HG03378 (cell line): Measurements from ENCODE around the gene CAMK1.

Experiments
- ATAC-seq: cut with Tn5 transposase; IDR thresholded peaks from one replicate; pipeline ENCODE4 v1.9.1; 2021; ENCODE audit warnings: mild to moderate bottlenecking, moderate library complexity; ENCODE audit not compliant: unreplicated experiment

The CAMK1 gene

DNA sequence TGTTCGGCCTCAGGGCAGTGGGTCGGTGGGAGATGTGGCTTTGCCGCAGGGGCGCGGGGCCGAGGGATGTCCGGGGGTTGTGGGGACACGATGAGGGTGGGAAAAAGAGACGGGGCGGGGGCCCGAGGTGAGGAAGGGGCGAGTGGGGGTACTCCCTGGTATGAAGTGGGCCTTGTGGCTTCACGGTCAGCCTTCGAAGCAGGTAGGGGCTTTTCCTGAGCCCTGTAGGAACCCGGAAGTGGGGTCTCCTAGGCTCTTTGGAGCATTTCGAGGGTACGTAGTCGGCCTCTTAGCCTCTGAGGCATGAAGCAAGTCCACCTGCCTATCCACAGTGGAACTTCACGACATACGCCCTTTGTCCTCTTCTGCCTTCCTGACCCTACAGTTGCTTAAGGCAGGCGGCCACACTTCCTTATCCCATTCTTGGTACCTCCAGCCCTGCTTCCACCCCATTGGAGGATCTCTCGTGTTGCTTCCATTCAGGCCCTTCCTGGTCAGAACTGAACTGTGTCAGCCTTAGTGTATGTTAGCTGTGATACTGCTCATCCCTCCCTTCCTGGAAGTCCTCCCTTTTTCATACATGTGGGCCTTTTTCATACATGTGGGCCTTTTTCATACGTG is 23.5 kb upstream of the CAMK1 start:
- ATAC-seq: no peak

GRCh38 chr3:9792405-9793160 is 22.8 kb upstream of the CAMK1 start, which contains the start of the genes ARPC4 and TADA3:
ARPC4 (plus strand) TSS chr3:9793082; CDS start chr3:9793122, 40 bp downstream.
TADA3 (minus strand) TSS chr3:9792473; CDS start chr3:9791466, 1,007 bp downstream.
- peak; percentile 86 for ATAC-seq

- peak; percentile 2 for ATAC-seq
Measured at GRCh38 chr3:9791790-9792404, 22.1 kb upstream of the CAMK1 start.

- no peak for ATAC-seq
Measured at GRCh38 chr3:9791127-9791526, 21.4 kb upstream of the CAMK1 start.

DNA sequence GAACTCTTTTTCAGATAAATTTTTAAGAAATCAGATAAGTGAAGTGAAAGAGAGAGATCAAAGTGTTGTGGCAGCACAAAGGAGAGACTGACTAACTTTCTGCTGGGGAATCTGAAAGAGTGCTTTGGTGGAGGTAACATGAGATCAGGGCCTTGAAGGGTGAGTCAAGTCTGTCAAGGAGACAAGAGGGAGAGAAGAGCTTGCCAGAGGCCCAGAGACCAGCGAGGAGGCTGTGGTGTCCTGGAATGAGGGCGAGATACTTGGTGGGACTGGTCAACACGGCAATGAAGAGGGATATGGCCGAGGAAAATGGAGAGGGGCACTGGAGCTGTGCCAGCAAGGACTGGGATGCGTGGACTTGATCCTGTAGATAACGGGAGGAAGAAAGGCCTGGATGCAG is 18.0 kb upstream of the CAMK1 start:
- no peak for ATAC-seq

DNA sequence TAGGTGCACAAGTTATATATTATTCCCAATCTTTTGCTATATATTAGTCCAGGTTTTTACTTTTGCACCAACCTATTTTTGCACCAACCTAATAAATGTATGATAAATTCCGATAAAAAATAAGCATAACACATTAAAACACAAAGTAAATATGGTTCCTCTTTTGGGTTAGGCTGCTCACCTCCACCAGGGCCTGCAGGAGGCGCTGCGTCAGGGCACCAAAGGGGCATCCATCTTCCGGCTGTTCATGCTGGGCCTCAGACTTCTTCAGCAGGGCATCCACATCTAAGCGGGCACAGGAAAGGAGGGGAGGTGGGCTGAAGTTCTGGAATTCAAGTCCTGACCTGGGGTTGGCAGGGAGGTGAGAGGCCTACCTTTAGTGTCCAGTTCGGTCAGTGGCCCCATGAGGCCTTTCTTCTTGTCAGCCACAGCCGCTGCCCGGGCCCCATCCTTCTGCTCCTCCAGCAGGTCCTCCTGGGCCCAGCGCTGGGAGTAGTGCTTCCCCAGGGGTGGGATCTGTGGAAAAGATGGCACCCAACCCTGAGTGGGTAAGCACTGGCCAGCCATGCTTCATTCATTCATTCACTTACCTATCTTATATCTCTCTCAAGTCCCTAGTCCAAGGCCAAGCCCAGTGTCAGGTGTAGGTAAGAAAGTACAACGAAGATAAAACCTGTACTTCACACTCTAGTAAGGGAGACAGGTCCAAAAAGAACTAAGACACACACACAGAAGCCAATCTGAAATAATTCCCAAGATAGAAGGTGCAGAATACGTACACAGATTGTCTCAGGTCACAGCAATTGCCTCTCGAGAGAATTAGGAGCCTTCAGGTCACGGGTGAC is 17.3 kb upstream of the CAMK1 start:
- ATAC-seq: no peak

DNA sequence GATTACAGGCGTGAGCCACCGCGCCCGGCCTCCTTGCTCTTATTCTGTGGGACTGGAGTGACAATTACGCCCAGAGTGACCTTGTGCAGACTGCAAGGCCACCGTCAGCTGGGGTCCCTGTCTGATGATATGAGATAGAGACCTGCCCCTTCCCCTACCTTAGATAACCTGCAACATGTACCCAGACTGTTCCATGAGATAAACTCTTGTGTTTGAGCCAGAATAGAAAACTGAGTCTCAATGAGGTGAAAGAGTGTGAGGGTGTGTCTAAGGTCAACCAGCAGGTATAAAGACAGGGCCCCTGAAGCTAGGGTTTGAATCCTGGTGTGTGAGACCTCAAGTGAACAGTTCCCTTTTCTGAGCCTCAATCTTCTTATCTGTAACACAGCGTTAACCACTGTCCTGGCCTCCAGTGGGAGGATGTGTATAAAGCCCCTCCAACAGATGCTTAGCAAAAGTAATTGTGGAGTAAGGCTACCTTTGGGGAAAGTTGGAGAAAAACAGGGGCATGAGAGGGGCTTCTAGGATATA is 16.5 kb upstream of the CAMK1 start:
- ATAC-seq: no peak

GRCh38 chr3:9785602-9786001 is 15.9 kb upstream of the CAMK1 start:
- ATAC-seq: no peak

- ATAC-seq: no peak
Measured at GRCh38 chr3:9784965-9785364, 15.2 kb upstream of the CAMK1 start.

- ATAC-seq: no peak
Measured at GRCh38 chr3:9783954-9784353, 14.2 kb upstream of the CAMK1 start.

DNA sequence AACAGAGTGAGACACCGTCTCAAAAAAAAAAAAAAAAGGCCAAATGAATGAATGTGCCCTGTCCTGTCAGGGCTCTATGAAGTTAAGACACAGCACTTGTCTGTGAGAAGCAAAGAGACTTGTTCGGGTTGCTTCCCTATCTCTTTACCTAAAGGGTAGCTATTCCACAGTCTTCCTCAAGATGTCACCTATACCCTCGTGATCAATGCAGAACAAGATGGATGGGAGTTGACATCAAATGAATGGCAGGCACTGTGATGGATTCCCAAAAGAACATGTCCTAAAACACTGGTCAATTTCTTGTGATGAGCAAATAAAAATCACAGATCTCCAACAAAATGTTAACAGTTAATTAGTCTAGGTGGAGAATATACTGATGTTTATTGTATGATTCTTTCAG is 13.0 kb upstream of the CAMK1 start:
- ATAC-seq: no peak

GRCh38 chr3:9781978-9782603 is 12.3 kb upstream of the CAMK1 start:
- no peak for ATAC-seq

DNA sequence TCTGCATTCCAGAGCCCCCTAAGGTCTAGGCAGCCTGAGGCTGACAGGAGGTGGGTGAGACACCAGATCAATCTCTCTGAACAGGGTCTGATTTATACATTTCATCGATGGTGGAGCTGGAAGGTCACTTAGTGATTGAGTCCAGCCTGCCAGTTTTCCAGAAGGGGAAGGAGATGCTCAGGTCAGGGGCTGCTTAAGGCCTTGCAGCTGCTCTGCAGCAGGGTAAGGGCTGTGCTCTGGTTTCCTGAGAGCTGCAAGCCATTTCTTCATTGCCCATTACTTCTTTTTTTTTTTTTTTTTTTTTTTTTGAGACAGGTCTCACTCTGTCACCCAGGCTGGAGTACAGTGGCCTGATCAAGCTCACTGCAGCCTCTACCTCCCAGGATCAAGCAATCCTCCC is 11.8 kb upstream of the CAMK1 start:
- no peak for ATAC-seq

GRCh38 chr3:9780910-9781309 is 11.2 kb upstream of the CAMK1 start:
- no peak for ATAC-seq

DNA sequence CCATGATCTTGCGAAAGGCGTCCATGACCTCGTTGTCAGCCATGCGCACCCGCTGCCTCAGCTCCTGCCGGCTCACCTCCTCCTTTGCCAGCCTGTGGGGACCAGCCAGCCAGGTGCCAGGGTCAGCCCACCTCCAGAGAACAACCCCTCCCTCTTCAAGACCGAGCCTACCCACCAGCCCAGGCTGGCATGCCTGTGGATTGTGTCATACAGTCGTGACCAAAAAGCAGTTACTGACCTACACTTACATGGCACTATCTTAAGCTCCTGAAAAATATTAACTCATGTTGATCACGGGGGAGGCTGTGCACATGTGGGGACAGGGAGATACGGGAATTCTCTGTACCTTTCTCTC is 10.7 kb upstream of the CAMK1 start:
- no peak for ATAC-seq

DNA sequence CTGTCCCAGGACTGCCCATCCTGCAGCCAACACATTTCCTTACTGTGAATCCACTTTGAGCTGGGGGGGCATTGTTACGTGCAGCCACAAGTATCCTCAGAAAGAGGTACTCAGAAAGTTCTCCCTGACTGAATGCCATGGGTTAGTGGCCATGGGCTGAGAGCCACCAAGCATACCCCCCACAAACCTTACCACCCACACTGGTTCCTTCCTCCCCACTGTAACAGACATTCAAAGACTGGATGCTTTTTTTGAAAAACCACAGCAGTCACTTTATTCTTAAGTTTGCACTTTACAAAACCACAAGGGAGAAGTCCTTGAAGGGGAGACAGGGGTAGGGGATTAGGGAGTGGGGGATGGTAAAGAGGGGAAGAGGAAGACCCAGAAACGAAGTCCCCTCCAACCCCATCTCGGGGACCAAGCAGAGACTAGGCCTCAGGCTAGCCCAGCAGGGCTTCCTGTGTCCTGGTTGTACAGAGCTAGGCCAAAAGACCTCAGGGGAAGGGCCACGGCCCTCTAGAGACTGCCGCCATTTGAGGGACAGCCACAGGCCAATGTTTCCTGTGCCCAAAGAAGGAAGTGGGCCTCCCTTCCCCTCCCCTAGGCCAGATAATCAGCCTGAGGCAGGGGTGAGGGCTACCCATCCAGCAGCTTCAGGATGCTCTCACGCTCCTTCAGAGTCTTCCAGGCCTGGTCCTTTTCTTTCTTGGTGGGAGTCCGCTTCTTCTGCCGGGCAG is 10.1 kb upstream of the CAMK1 start:
- ATAC-seq: peak; percentile 51

GRCh38 chr3:9779075-9779593 is 9.4 kb upstream of the CAMK1 start:
- ATAC-seq: no peak

- peak; percentile 37 for ATAC-seq
Measured at GRCh38 chr3:9778143-9779074, 8.7 kb upstream of the CAMK1 start.

- no peak for ATAC-seq
Measured at GRCh38 chr3:9777694-9778021, 7.9 kb upstream of the CAMK1 start.
